CD4-positive, alpha-beta T cell (primary cell): ENCODE data around the gene KIF22. TPM values are rescaled to one million over a fixed set of nuclear protein-coding genes. Genes with fewer than 3 reads are reported as not detected.

Source experiments
- ATAC-seq: fragments of 200-7000 bp; cut with Tn5 transposase; one replicate; pipeline ENCODE4 v1.10.0; 2022; ENCODE audit warnings: mild to moderate bottlenecking; ENCODE audit not compliant: poor library complexity
- CTCF ChIA-PET: fragments of 350-600 bp; sonication (Branson Sonifier 250); formaldehyde crosslinking; loops from one replicate; lab custom pipeline; 2021; ENCODE audit warnings: antibody characterized with exemption, inconsistent platforms; lab: Charles Lee
- POLR2A ChIA-PET: fragments of 350-600 bp; sonication (Branson Sonifier 250); formaldehyde crosslinking; loops from one replicate; lab custom pipeline; 2021; ENCODE audit warnings: antibody characterized with exemption, inconsistent platforms; lab: Charles Lee
- DNase-seq, 14 experiments: peaks; one replicate each; pipeline ENCODE4 v3.0.0-alpha.2; 2013 to 2020; ENCODE audit warnings: mixed read lengths in 2 of 14
- H3K27ac ChIP-seq, 2 donors: one replicate each; pipeline versions ENCODE4 v1.5.1 to v1.7.0; 2013; ENCODE audit warnings: low read length in 2 of 2, low read depth in 1 of 2, mild to moderate bottlenecking in 1 of 2
- H3K27me3 ChIP-seq, 2 experiments: 1 replicate in 1 of 2; 2 replicates in 1 of 2; pipeline versions ENCODE4 v1.6.1 to v1.7.0; 2013; ENCODE audit warnings: low read length in 2 of 2, control low read depth in 1 of 2, mild to moderate bottlenecking in 1 of 2, moderate library complexity in 1 of 2; ENCODE audit not compliant: insufficient read depth in 2 of 2, control insufficient read depth in 1 of 2
- H3K36me3 ChIP-seq: one replicate; pipeline ENCODE4 v1.6.1; 2013; ENCODE audit warnings: low read length, control low read depth; ENCODE audit not compliant: insufficient read depth
- H3K4me1 ChIP-seq: one replicate; pipeline ENCODE4 v1.6.1; 2013; ENCODE audit warnings: low read length, control low read depth; ENCODE audit not compliant: insufficient read depth
- H3K4me3 ChIP-seq: one replicate; pipeline ENCODE4 v1.5.1; 2013; ENCODE audit warnings: mild to moderate bottlenecking, low read length, moderate library complexity
- H3K9me3 ChIP-seq, 2 experiments: 1 replicate in 1 of 2; 2 replicates in 1 of 2; pipeline versions ENCODE4 v1.6.1 to v1.7.0; 2013; ENCODE audit warnings: low read length in 2 of 2, mild to moderate bottlenecking in 2 of 2, control low read depth in 1 of 2, moderate library complexity in 1 of 2; ENCODE audit not compliant: control insufficient read depth in 1 of 2, insufficient read depth in 1 of 2
- H3K27ac Mint-ChIP-seq: one replicate; pipeline ENCODE4 v1.8.0; 2020; ENCODE audit warnings: mixed read lengths
- H3K27me3 Mint-ChIP-seq: one replicate; pipeline ENCODE4 v1.8.0; 2021; ENCODE audit warnings: mixed read lengths
- H3K36me3 Mint-ChIP-seq: one replicate; pipeline ENCODE4 v1.8.0; 2021; ENCODE audit warnings: low read depth, mixed read lengths
- H3K4me1 Mint-ChIP-seq: one replicate; pipeline ENCODE4 v1.8.0; 2021; ENCODE audit warnings: low read depth, mixed read lengths
- H3K4me3 Mint-ChIP-seq: one replicate; pipeline ENCODE4 v1.8.0; 2020; ENCODE audit warnings: mild to moderate bottlenecking, mixed read lengths
- H3K9me3 Mint-ChIP-seq: one replicate; pipeline ENCODE4 v1.8.0; 2020; ENCODE audit warnings: mixed read lengths
- CTCF ChIP-seq: fragments of 200-600 bp; IDR thresholded peaks from one replicate; pipeline ENCODE4 v1.8.0; 2022; ENCODE audit warnings: antibody characterized with exemption, mild to moderate bottlenecking
- intact Hi-C, 2 experiments: fragments of 100-400 bp; cut with DNase I in 1 of 2; cut with micrococcal nuclease in 1 of 2; formaldehyde crosslinking; loops; one replicate each; pipeline versions ENCODE4 v1.15.1 to v1.9.0; 2023 to 2025; cut with DNase I, micrococcal nuclease
- total RNA-seq, 174 experiments: library from RNA in 2 of 174; stranded (reverse) in 2 of 174; gene quantifications; one replicate each; pipeline ENCODE4 v1.2.3 and lab custom pipeline; 2021 to 2026

KIF22 gene
- total RNA-seq, 2 experiments from 2014 or later, result 99.0 to 101 TPM

GRCh38 chr16:29743827-29744531, 46.6 kb upstream of the KIF22 start:
- no peaks in the 10 kb centered on the region for H3K27me3 Mint-ChIP-seq
- DNase-seq (peak in 10 of 14 experiments; percentile 30 to 79 (median 50)), ATAC-seq (peak; percentile 20)
- ChIA-PET POLR2A (interaction anchor here (0.9 to 3.3 kb wide), 8 partner anchors 10 to 64 kb away, joined by 5 to 15 read pairs (median 8); partner anchors contain the start of gene KIF22), CTCF (interaction anchor here (0.6 to 2.9 kb wide), 7 partner anchors 41 to 104 kb away, joined by 3 to 16 read pairs (median 3); partner anchors contain the start of genes KIF22 and PAGR1)
- no peak for TF ChIP-seq CTCF
- peak overlapping the region; percentile 99 for H3K4me3 Mint-ChIP-seq
- H3K36me3 Mint-ChIP-seq, result peaks cover 76% of the 10 kb centered on the region
- Histone ChIP-seq H3K27ac (peak overlapping the region; percentile 93 to 96), H3K4me1 (peaks cover 87% of the 10 kb centered on the region), H3K4me3 (peak overlapping the region; percentile 74), H3K27me3 (no peaks in the 10 kb centered on the region), H3K36me3 (peaks cover 49% of the 10 kb centered on the region), H3K9me3 (peaks cover 0 to 9% of the 10 kb centered on the region in 2 experiments)
- peaks cover 84% of the 10 kb centered on the region for H3K4me1 Mint-ChIP-seq
- intact Hi-C loops, result no loop called here
- H3K9me3 Mint-ChIP-seq, result no peaks in the 10 kb centered on the region
- H3K27ac Mint-ChIP-seq, result peak overlapping the region; percentile 98

GRCh38 chr16:29744541-29745101, 45.9 kb upstream of the KIF22 start:
- Histone ChIP-seq H3K36me3 (peaks cover 55% of the 10 kb centered on the region), H3K9me3 (peaks cover 0 to 10% of the 10 kb centered on the region in 2 experiments), H3K27ac (peak overlapping the region; percentile 93 to 96), H3K4me1 (peaks cover 86% of the 10 kb centered on the region), H3K27me3 (no peaks in the 10 kb centered on the region), H3K4me3 (peak overlapping the region; percentile 74)
- DNase-seq, result peak in 5 of 14 experiments; percentile 10 to 36 (median 29)
- intact Hi-C loops, result no loop called here
- H3K4me1 Mint-ChIP-seq, result peaks cover 79% of the 10 kb centered on the region
- no peaks in the 10 kb centered on the region for H3K27me3 Mint-ChIP-seq
- H3K9me3 Mint-ChIP-seq, result no peaks in the 10 kb centered on the region
- H3K27ac Mint-ChIP-seq, result peak overlapping the region; percentile 98
- no peak for TF ChIP-seq CTCF
- ATAC-seq, result no peak
- H3K36me3 Mint-ChIP-seq, result peaks cover 82% of the 10 kb centered on the region
- CTCF ChIA-PET, result interaction anchor here (0.6 to 2.9 kb wide), 6 partner anchors 40 to 104 kb away, joined by 3 to 16 read pairs (median 6); partner anchors contain the start of gene KIF22
- peak overlapping the region; percentile 99 for H3K4me3 Mint-ChIP-seq
- POLR2A ChIA-PET, result interaction anchor here (0.7 to 3.3 kb wide), 15 partner anchors 10 to 71 kb away, joined by 3 to 50 read pairs (median 7); partner anchors contain the start of genes KIF22 and PAGR1

GRCh38 chr16:29745121-29745852, 45.3 kb upstream of the KIF22 start:
- H3K36me3 ChIP-seq, result peaks cover 55% of the 10 kb centered on the region
- peak overlapping the region; percentile 98 for H3K27ac Mint-ChIP-seq

More at GRCh38 chr16:29745121-29745852, 45.3 kb upstream of the KIF22 start:
- Histone ChIP-seq H3K9me3 (peaks cover 0 to 10% of the 10 kb centered on the region in 2 experiments), H3K4me3 (peak overlapping the region; percentile 74), H3K27me3 (no peaks in the 10 kb centered on the region), H3K4me1 (peaks cover 89% of the 10 kb centered on the region), H3K27ac (peak overlapping the region; percentile 93 to 96)
- TF ChIP-seq CTCF, result no peak
- CTCF ChIA-PET, result interaction anchor here (0.9 to 2.9 kb wide), 5 partner anchors 40 to 103 kb away, joined by 3 to 12 read pairs (median 8); partner anchors contain the start of gene KIF22
- Mint-ChIP-seq H3K4me1 (peaks cover 76% of the 10 kb centered on the region), H3K27me3 (no peaks in the 10 kb centered on the region), H3K36me3 (peaks cover 80% of the 10 kb centered on the region), H3K9me3 (no peaks in the 10 kb centered on the region), H3K4me3 (peak overlapping the region; percentile 99)
- DNase-seq (peak in 13 of 14 experiments; percentile 30 to 76 (median 51)), ATAC-seq (peak; percentile 41)
- intact Hi-C loops, result no loop called here
- POLR2A ChIA-PET, result interaction anchor here (0.7 to 3.3 kb wide), 14 partner anchors 9 to 82 kb away, joined by 3 to 50 read pairs (median 6); partner anchors contain the start of genes KIF22, MAZ, PAGR1 and SPN
